Trophoblast cell (in vitro differentiated cells and primary cell): Measurements from ENCODE around the gene ZNRF2.

Experiments
- DNase-seq, 2 donors: peaks; one replicate each; pipeline ENCODE4 v3.0.0-alpha.2; 2016
- H2AFZ ChIP-seq: 2 replicates; pipeline ENCODE4 v1.6.1; 2013; ENCODE audit warnings: low read length, moderate library complexity, mild to moderate bottlenecking; ENCODE audit not compliant: insufficient read depth, poor library complexity
- H2AK5ac ChIP-seq: 2 replicates; pipeline ENCODE4 v1.6.1; 2013; ENCODE audit warnings: mild to moderate bottlenecking, low read length
- H2BK120ac ChIP-seq: 2 replicates; pipeline ENCODE4 v1.6.1; 2013; ENCODE audit warnings: low read length, mild to moderate bottlenecking, moderate library complexity; ENCODE audit not compliant: insufficient read depth, poor library complexity
- H2BK12ac ChIP-seq: 2 replicates; pipeline ENCODE4 v1.6.1; 2013; ENCODE audit warnings: mild to moderate bottlenecking, low read length, moderate library complexity
- H2BK5ac ChIP-seq: 2 replicates; pipeline ENCODE4 v1.6.1; 2013; ENCODE audit warnings: low read length, low read depth, moderate library complexity, mild to moderate bottlenecking; ENCODE audit not compliant: poor library complexity
- H3K14ac ChIP-seq: 2 replicates; pipeline ENCODE4 v1.6.1; 2013; ENCODE audit warnings: mild to moderate bottlenecking, low read length
- H3K18ac ChIP-seq: 2 replicates; pipeline ENCODE4 v1.6.1; 2013; ENCODE audit warnings: mild to moderate bottlenecking, low read length
- H3K23ac ChIP-seq: 2 replicates; pipeline ENCODE4 v1.6.1; 2013; ENCODE audit warnings: low read length
- H3K27ac ChIP-seq: 2 replicates; pipeline ENCODE4 v1.5.1; 2013; ENCODE audit warnings: low read depth, mild to moderate bottlenecking, inconsistent platforms, low read length, moderate library complexity
- H3K27me3 ChIP-seq: 2 replicates; pipeline ENCODE4 v1.6.1; 2013; ENCODE audit warnings: inconsistent platforms, mild to moderate bottlenecking, low read length, moderate library complexity; ENCODE audit not compliant: insufficient read depth
- H3K36me3 ChIP-seq, 2 experiments: 1 replicate in 1 of 2; 2 replicates in 1 of 2; pipeline ENCODE4 v1.6.1; 2013; ENCODE audit warnings: low read length in 2 of 2, mild to moderate bottlenecking in 2 of 2, moderate library complexity in 1 of 2; ENCODE audit not compliant: insufficient read depth in 2 of 2, control insufficient read depth in 1 of 2
- H3K4ac ChIP-seq: 2 replicates; pipeline ENCODE4 v1.6.1; 2013; ENCODE audit warnings: low read depth, mild to moderate bottlenecking, low read length, moderate library complexity
- H3K4me1 ChIP-seq, 2 experiments: 1 replicate in 1 of 2; 2 replicates in 1 of 2; pipeline ENCODE4 v1.6.1; 2013; ENCODE audit warnings: low read length in 2 of 2, mild to moderate bottlenecking in 2 of 2, moderate library complexity in 1 of 2; ENCODE audit not compliant: insufficient read depth in 2 of 2, control insufficient read depth in 1 of 2
- H3K4me2 ChIP-seq: 2 replicates; pipeline ENCODE4 v1.6.1; 2013; ENCODE audit warnings: inconsistent platforms, mild to moderate bottlenecking, low read length, moderate library complexity
- H3K4me3 ChIP-seq: 2 replicates; pipeline ENCODE4 v1.5.1; 2013; ENCODE audit warnings: mild to moderate bottlenecking, low read depth, low read length, inconsistent platforms
- H3K79me1 ChIP-seq: one replicate; pipeline ENCODE4 v1.6.1; 2013; ENCODE audit warnings: low read length
- H3K79me2 ChIP-seq: 2 replicates; pipeline ENCODE4 v1.6.1; 2013; ENCODE audit warnings: low read length, mild to moderate bottlenecking; ENCODE audit not compliant: control insufficient read depth, insufficient read depth, poor library complexity
- H3K9ac ChIP-seq: 2 replicates; pipeline ENCODE4 v1.6.1; 2013; ENCODE audit warnings: mild to moderate bottlenecking, low read length
- H3K9me3 ChIP-seq: 2 replicates; pipeline ENCODE4 v1.6.1; 2013; ENCODE audit warnings: low read depth, mild to moderate bottlenecking, control low read depth, inconsistent platforms, low read length; ENCODE audit not compliant: insufficient read depth
- H4K12ac ChIP-seq: 2 replicates; pipeline ENCODE4 v1.6.1; 2013; ENCODE audit warnings: low read depth, mild to moderate bottlenecking, low read length, moderate library complexity
- H4K8ac ChIP-seq: 2 replicates; pipeline ENCODE4 v1.6.1; 2013; ENCODE audit warnings: low read depth, mild to moderate bottlenecking, low read length, moderate library complexity
- H4K91ac ChIP-seq: one replicate; pipeline ENCODE4 v1.6.1; 2013; ENCODE audit warnings: low read depth, mild to moderate bottlenecking, low read length, moderate library complexity
- WGBS: extraction: QIAGEN DNeasy Blood & Tissue Kit; methylation state at CpG from one replicate; pipeline ENCODE4 v1.1.7; 2013; ENCODE audit warnings: missing lambda C conversion rate; ENCODE audit not compliant: insufficient read length, insufficient coverage; ENCODE audit errors: extremely low coverage; 5-methylcytosine and 5-hydroxymethylcytosine counted together

The ZNRF2 gene

GRCh38 chr7:30252885-30253795, 31.3 kb upstream of the ZNRF2 start:
- Histone ChIP-seq H2BK5ac (no peak overlapping the region), H3K9ac (no peak overlapping the region), H2AFZ (peak overlapping the region; percentile 46), H2AK5ac (no peak overlapping the region), H3K4me3 (no peak overlapping the region), H3K23ac (no peak overlapping the region), H3K27ac (no peak overlapping the region), H3K18ac (no peak overlapping the region), H3K79me1 (no peaks in the 10 kb centered on the region), H3K27me3 (no peaks in the 10 kb centered on the region), H3K9me3 (no peaks in the 10 kb centered on the region), H3K4ac (no peak overlapping the region), H3K14ac (peak overlapping the region; percentile 11), H3K4me1 (no peaks in the 10 kb centered on the region), H2BK120ac (no peak overlapping the region), H4K12ac (no peak overlapping the region), H3K79me2 (no peaks in the 10 kb centered on the region), H3K36me3 (no peaks in the 10 kb centered on the region), H4K91ac (no peak overlapping the region), H2BK12ac (no peak overlapping the region), H3K4me2 (no peak overlapping the region), H4K8ac (no peak overlapping the region)
- peak in 1 of 2 donors; percentile 9 for DNase-seq
- no CpG with 5 or more reads among the region's 7 CpGs for WGBS

GRCh38 chr7:30253796-30254165, 30.6 kb upstream of the ZNRF2 start:
- no peaks in the 10 kb centered on the region for H3K9me3 ChIP-seq
- no peak overlapping the region for H3K4me3 ChIP-seq
- no peak overlapping the region for H3K27ac ChIP-seq
- no peak overlapping the region for H4K8ac ChIP-seq
- peak; percentile 29 to 82 for DNase-seq
- H3K4me2 ChIP-seq = no peak overlapping the region
- H2BK5ac ChIP-seq = no peak overlapping the region
- H3K14ac ChIP-seq = no peak overlapping the region
- H3K36me3 ChIP-seq = no peaks in the 10 kb centered on the region
- no peak overlapping the region for H2BK12ac ChIP-seq
- H4K91ac ChIP-seq = no peak overlapping the region
- no peak overlapping the region for H3K4ac ChIP-seq
- no peaks in the 10 kb centered on the region for H3K4me1 ChIP-seq
- no peak overlapping the region for H2AFZ ChIP-seq
- H2BK120ac ChIP-seq = no peak overlapping the region
- no peaks in the 10 kb centered on the region for H3K27me3 ChIP-seq
- no peak overlapping the region for H3K18ac ChIP-seq
- no peak overlapping the region for H3K9ac ChIP-seq
- no peak overlapping the region for H2AK5ac ChIP-seq
- H4K12ac ChIP-seq = no peak overlapping the region
- no peaks in the 10 kb centered on the region for H3K79me1 ChIP-seq
- H3K23ac ChIP-seq = no peak overlapping the region
- H3K79me2 ChIP-seq = no peaks in the 10 kb centered on the region
- WGBS = no CpG with 5 or more reads among the region's 3 CpGs

- DNase-seq = no peak
- Histone ChIP-seq H2AK5ac (no peak overlapping the region), H3K36me3 (no peaks in the 10 kb centered on the region), H3K27me3 (no peaks in the 10 kb centered on the region), H4K8ac (no peak overlapping the region), H3K9me3 (no peaks in the 10 kb centered on the region), H4K91ac (no peak overlapping the region), H4K12ac (no peak overlapping the region), H3K27ac (no peak overlapping the region), H3K79me2 (no peaks in the 10 kb centered on the region), H2AFZ (no peak overlapping the region), H3K9ac (no peak overlapping the region), H3K4me3 (no peak overlapping the region), H3K4ac (no peak overlapping the region), H3K14ac (no peak overlapping the region), H2BK120ac (no peak overlapping the region), H3K79me1 (no peaks in the 10 kb centered on the region), H3K4me2 (no peak overlapping the region), H3K18ac (no peak overlapping the region), H3K4me1 (no peaks in the 10 kb centered on the region), H3K23ac (no peak overlapping the region), H2BK5ac (no peak overlapping the region), H2BK12ac (no peak overlapping the region)
- no CpG with 5 or more reads among the region's 5 CpGs for WGBS
Measured at GRCh38 chr7:30254248-30254647, 30.1 kb upstream of the ZNRF2 start.

- no peak overlapping the region for H3K4me3 ChIP-seq
- H3K27me3 ChIP-seq = no peaks in the 10 kb centered on the region
- H3K79me1 ChIP-seq = no peaks in the 10 kb centered on the region
- no peak overlapping the region for H2BK12ac ChIP-seq
- H3K9ac ChIP-seq = no peak overlapping the region
- no CpG with 5 or more reads among the region's 4 CpGs for WGBS
- no peak overlapping the region for H2AK5ac ChIP-seq
- H3K4me1 ChIP-seq = no peaks in the 10 kb centered on the region
- no peak overlapping the region for H4K12ac ChIP-seq
- DNase-seq = no peak
- no peak overlapping the region for H3K14ac ChIP-seq
- H3K36me3 ChIP-seq = no peaks in the 10 kb centered on the region
- no peak overlapping the region for H2AFZ ChIP-seq
- no peak overlapping the region for H2BK120ac ChIP-seq
- H4K91ac ChIP-seq = no peak overlapping the region
- no peak overlapping the region for H3K18ac ChIP-seq
- no peak overlapping the region for H3K4me2 ChIP-seq
- no peak overlapping the region for H2BK5ac ChIP-seq
- H3K27ac ChIP-seq = no peak overlapping the region
- no peak overlapping the region for H4K8ac ChIP-seq
- no peak overlapping the region for H3K4ac ChIP-seq
- no peaks in the 10 kb centered on the region for H3K79me2 ChIP-seq
- no peak overlapping the region for H3K23ac ChIP-seq
- no peaks in the 10 kb centered on the region for H3K9me3 ChIP-seq
Measured at GRCh38 chr7:30254717-30255063, 29.7 kb upstream of the ZNRF2 start.
